NCI-H345 (cell line): Measurements from ENCODE around the gene IGDCC3.
"Not testable (repeated sequence)": the region's sequence is repeated elsewhere in the genome, so short reads cannot be mapped to it uniquely, and the experiment has no call there.

Experiments
- DNase-seq: peaks from one replicate; lab custom pipeline; 2025; lab: John Stamatoyannopoulos, UW

The IGDCC3 gene

GRCh38 chr15:65369212-65369547, 8.6 kb downstream of the IGDCC3 start:
- DNase-seq: no peak

- no peak for DNase-seq
These were observed 9.2 kb downstream of the IGDCC3 start for GRCh38 chr15:65368302-65369211.

DNA sequence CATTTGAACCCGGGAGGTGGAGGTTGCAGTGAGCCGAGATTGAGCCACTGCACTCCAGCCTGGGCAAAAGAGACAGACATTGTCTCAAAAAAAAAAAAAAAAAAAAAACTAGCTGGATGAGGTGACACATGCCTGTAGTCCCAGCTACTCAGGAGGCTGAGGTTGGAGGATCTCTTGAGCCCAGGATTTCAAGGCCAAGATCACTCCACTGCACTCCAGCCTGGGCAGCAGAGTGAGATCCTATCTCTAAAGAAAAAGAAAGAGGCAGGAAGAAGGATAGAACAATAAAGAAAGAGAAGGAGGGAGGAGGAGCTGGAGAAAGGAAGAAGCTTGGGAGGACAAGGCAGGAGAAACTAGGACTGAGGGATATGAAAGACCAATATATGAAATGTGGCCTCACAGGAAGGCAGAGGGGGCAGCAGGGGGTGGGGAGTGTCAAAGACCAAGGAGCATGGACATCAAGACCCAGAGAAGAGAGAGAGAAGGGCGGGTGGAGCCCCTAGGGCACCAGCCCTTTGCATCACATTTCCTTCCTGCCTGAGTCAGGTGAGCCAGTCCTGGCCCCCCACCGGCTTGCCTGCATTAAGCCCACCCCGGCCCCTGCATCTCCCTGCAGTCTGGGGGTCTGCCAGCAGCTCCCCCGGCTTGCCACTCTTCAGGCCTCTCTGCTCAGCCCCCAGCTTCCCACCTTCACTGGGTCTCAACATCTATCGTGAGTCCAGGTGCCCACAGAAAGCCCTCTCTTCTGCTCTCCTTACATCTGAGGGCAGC, 11.5 kb downstream of the IGDCC3 start:
- DNase-seq: no peak

- no peak for DNase-seq
These were observed 12.6 kb downstream of the IGDCC3 start for GRCh38 chr15:65365229-65365628.

- DNase-seq: no peak
These were observed 14.0 kb downstream of the IGDCC3 start for GRCh38 chr15:65363766-65364165.

- DNase-seq: no peak
These were observed 14.5 kb downstream of the IGDCC3 start for GRCh38 chr15:65363306-65363705.

DNA sequence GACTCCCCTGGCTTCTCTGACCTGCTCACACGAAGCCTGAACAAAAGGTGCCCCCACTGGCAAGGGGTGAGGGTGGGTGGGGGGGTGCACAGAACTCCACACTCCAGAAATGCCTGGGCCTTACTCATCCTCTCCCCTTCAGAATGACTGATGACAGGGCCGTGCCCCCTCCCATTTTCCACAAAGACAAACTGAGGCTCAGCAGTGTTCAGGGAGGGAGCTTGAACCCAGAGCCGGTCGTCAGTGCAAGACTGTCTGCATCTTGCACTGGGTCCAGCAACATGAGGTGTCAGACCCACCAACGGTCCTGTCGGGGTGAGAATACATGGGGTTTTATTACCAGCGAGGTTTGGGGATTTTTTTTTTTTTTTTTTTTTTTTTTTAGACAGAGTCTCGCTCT, 15.3 kb downstream of the IGDCC3 start:
- DNase-seq: no peak

- DNase-seq: no peak
These were observed 15.9 kb downstream of the IGDCC3 start for GRCh38 chr15:65361708-65362459.

DNA sequence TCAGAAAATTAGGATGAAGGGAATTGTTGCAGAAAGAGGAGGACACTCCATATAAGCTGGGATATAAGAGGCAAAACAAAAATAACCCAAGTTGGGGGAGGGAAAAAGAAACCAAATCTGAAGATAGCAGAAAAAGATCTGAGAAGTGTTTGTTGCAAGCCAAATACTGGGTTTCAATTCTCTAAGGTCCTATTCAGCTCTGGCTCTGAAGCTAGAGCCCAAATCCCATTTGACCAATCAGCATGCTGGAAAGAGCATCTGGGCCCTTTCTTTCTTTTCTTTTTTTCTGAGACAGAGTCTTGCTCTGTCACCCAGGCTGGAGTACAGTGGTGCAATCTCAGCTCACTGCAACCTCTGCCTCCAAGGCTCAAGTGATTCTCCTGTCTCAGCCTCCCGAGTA, 17.3 kb downstream of the IGDCC3 start:
- DNase-seq: no peak

DNA sequence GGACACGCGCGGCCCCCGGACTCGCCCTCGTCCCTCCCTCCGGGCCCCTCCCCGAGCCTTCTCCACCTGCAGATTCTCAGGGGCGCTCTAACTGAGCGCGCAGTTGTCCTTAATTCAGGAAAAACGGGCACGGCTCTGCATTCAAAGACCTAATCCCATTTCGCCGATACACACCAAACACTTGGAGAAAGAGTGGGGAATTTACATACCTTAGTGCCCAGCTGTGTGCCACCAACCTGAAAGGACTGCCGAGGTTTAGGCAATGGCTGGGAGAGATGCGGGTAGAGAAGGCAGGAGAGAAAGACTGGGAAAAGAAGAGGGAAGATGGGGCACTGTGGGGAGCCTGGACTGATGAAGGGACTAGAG, 21.8 kb downstream of the IGDCC3 start:
- no peak for DNase-seq

DNA sequence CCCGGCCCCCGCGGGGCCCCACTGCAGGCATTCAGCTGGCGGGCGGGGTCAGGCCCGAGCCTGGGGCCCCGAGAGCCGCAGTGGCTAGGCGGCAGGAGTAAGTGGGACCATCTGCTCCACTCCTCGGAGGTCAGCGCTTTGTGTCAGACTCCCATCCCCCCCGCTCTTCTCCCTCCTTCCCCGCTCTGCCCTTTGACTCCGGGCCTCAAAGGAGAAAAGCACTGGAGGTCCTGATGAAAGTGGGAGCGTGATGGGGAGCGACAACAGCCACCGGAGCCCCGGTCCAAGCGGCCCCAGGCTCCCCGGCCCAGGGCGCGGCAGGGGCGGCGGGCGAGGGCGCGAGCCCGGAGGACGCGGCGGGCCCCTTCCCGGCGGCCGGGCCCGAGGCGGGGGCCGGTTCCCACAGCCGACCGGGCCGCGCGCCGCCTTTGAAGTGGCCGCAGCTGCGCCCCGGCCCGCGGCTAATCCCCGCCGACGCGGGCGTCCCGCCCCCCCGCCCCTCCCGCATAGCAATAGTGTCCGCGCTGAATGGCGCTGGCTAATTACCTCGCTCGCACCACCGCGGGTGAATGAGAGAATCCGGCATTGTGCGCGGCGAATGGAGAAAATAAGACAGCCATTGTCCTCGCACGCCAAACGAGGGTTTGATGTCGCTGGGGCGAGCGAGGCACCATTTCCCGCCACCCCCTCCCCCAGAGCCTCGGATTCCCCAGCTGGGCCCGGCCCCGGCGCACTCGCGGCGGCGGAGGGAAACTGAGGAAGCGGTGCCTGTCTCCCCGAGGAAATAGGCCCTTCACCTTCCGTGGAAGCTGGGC, 22.4 kb downstream of the IGDCC3 start:
- DNase-seq: no peak

DNA sequence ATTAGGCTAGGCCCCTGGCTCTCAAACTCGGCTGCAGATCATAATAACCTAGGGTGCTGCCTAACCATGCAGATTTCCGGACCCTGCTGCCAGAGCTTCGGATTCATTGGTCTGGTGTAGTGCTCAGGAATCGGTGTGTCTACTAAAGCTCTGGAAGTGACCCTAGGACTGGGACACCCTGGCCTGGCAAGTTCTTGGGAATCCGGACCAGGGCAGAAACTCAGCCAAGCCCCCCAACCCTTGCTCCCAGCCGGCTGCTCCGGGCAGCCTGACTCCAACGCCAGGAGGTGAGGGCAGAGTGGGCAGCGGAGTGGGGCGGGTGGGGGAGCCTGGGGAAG, 23.0 kb downstream of the IGDCC3 start:
- no peak for DNase-seq

- DNase-seq: not testable (repeated sequence)
These were observed 25.8 kb downstream of the IGDCC3 start for GRCh38 chr15:65351972-65352371.

GRCh38 chr15:65349338-65349737, 28.5 kb downstream of the IGDCC3 start:
- no peak for DNase-seq

- DNase-seq: not testable (repeated sequence)
These were observed 30.0 kb downstream of the IGDCC3 start for GRCh38 chr15:65347756-65348155.

- no peak for DNase-seq
These were observed 30.8 kb downstream of the IGDCC3 start for GRCh38 chr15:65346856-65347598.

DNA sequence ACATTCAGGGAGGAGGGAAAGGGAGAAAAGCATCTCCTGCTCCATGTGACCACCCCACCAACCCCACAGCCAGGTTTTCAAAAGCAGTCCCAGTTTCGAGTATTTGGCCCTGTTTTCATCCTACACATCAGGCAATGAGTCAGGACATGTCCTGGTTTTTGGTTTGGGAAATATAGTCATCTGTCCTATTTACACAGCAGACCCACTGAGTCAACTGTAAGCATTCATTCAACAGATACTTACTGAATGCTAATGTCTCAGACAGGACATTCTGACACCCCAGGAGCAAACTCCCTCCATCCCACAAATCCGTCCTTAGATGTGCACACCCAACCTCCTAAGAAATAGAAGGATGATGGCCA, 32.9 kb downstream of the IGDCC3 start:
- no peak for DNase-seq

- DNase-seq: no peak
These were observed 33.4 kb downstream of the IGDCC3 start for GRCh38 chr15:65344214-65344913.

DNA sequence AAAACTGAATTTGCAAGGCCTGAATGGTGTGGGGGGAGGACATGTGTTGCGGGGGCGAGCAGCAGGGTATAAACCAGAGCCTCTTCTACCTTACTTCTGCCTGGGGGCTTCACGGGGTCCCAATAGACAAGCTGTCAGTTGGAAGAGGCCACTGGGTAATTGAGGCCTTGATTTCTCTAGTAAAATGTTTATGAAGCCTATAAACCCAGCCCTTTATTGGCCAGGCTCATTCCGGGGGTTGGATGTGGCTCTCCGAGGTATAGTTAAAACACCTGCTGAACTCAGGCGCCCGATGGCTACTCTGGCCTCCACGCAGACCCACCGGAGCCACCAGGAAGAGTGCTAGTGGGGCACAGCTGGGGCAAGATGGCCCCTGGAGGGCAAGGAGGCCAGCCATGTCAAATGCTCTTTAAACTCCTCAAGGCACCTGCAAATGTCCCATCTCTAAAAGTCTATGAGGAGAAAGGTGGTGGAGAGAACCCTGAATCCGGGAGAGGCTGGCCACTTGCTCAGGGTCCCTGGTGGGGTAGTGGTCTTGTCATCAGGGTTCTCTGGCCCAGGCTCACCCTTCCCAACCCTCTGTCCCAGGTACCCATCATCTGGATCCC, 34.3 kb downstream of the IGDCC3 start:
- DNase-seq: no peak

DNA sequence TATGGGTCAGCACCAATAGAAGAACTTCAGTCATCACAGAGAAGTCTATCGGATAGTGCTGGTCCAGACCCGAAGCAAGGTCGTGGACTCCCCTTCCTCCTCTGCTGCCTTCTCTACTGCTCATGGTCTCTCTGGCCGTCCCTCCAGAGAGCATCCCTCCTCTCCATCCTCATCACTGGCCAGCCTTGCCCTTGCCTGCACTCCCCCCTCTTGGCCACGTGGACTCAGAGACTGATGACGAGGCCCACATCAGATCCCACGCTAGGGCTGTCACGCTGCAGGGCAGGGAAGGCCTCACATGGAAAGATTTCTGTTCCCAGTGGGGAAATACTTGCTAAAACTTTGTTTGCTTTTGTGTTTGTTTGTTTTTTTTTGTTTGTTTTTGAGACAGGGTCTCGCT, 35.3 kb downstream of the IGDCC3 start:
- no peak for DNase-seq
